Nephron progenitor cell (in vitro differentiated cells): ENCODE data around the gene HPX.
A peak's percentile ranks its signal among the peaks of the same experiment; 100 is the strongest.

Experiments
- DNase-seq: peaks from one replicate; pipeline ENCODE4 v3.0.0; 2021
- H3K27ac Mint-ChIP-seq: 2 replicates; pipeline ENCODE4 v1.8.0; 2021; ENCODE audit warnings: mild to moderate bottlenecking, moderate library complexity, mixed read lengths
- H3K27me3 Mint-ChIP-seq: 2 replicates; pipeline ENCODE4 v1.8.0; 2021; ENCODE audit warnings: mild to moderate bottlenecking, low read depth, mixed read lengths; ENCODE audit not compliant: poor library complexity
- H3K36me3 Mint-ChIP-seq: 2 replicates; pipeline ENCODE4 v1.8.0; 2021; ENCODE audit warnings: low read depth, mixed read lengths
- H3K4me1 Mint-ChIP-seq: 2 replicates; pipeline ENCODE4 v1.8.0; 2021; ENCODE audit warnings: mixed read lengths
- H3K4me3 Mint-ChIP-seq: 2 replicates; pipeline ENCODE4 v1.8.0; 2021; ENCODE audit warnings: mild to moderate bottlenecking, moderate library complexity, mixed read lengths
- H3K9me3 Mint-ChIP-seq: 2 replicates; pipeline ENCODE4 v1.8.0; 2021; ENCODE audit warnings: mild to moderate bottlenecking, moderate library complexity, mixed read lengths
- TF ChIP-seq, protein P1 (sequence below): fragments of 200-600 bp; sonication (generic); IDR thresholded peaks from 2 replicates; pipeline ENCODE4 v1.5.0; 2021; ENCODE audit warnings: antibody characterized with exemption

The HPX gene, protein sequence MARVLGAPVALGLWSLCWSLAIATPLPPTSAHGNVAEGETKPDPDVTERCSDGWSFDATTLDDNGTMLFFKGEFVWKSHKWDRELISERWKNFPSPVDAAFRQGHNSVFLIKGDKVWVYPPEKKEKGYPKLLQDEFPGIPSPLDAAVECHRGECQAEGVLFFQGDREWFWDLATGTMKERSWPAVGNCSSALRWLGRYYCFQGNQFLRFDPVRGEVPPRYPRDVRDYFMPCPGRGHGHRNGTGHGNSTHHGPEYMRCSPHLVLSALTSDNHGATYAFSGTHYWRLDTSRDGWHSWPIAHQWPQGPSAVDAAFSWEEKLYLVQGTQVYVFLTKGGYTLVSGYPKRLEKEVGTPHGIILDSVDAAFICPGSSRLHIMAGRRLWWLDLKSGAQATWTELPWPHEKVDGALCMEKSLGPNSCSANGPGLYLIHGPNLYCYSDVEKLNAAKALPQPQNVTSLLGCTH

DNA sequence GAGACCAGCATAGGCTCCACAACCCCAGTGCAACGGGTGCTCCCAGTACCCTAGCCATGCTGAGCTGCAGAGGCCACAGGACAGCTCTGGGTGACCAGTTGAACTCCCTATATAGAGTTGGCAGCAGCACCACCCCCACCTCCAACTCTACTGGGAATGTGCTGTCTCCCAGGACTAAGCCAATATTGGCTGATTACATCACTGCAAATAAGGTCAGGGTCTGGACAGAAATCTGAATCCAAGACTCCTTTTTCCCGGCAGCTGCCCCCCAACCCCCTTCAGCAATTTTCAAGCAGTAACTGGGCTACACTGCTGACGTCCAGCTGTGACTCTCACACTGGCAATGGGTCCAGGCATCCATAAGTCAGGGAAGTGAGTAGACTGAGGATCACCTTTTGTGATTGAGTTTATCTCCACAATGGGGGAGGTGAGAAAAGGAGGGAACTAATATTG lies at the start of gene HPX:
Gene HPX, minus strand, starts transcription at position 82 of the 453 bp plus-strand sequence. Its CDS starts 24 bp downstream, at position 58.
- H3K27me3 Mint-ChIP-seq, result peaks cover 5% of the 10 kb centered on the region
- H3K27ac Mint-ChIP-seq, result no peak within 1 kb of the TSS
- no peaks in the 10 kb centered on the region for H3K4me1 Mint-ChIP-seq
- no peak for DNase-seq
- no peak within 1 kb of the TSS for H3K4me3 Mint-ChIP-seq
- TF ChIP-seq, protein P1, sequence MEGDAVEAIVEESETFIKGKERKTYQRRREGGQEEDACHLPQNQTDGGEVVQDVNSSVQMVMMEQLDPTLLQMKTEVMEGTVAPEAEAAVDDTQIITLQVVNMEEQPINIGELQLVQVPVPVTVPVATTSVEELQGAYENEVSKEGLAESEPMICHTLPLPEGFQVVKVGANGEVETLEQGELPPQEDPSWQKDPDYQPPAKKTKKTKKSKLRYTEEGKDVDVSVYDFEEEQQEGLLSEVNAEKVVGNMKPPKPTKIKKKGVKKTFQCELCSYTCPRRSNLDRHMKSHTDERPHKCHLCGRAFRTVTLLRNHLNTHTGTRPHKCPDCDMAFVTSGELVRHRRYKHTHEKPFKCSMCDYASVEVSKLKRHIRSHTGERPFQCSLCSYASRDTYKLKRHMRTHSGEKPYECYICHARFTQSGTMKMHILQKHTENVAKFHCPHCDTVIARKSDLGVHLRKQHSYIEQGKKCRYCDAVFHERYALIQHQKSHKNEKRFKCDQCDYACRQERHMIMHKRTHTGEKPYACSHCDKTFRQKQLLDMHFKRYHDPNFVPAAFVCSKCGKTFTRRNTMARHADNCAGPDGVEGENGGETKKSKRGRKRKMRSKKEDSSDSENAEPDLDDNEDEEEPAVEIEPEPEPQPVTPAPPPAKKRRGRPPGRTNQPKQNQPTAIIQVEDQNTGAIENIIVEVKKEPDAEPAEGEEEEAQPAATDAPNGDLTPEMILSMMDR, result no peak
- H3K9me3 Mint-ChIP-seq, result no peaks in the 10 kb centered on the region
- no peaks in the 10 kb centered on the region for H3K36me3 Mint-ChIP-seq

DNA sequence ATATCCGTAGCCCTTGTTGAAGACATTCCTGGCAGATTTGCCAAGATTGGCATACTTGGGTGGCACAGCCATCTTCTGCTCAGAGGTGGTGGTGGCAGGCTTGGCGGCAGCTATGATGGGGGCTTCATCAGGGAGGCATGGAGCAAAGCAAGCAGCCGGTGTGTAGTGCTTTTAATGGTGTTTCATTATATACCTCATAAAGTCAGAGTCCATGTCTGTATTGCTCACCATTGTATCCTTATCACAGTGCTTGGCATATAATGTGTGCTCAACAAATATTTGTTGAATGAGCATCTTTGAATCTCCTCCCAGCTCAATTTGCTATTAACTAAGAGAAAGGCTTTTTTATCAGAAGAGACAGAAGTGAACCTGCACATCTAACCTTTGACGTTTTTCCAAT lies 48.5 kb upstream of the HPX start:
- no peaks in the 10 kb centered on the region for H3K27me3 Mint-ChIP-seq
- peaks cover 6% of the 10 kb centered on the region for H3K36me3 Mint-ChIP-seq
- H3K27ac Mint-ChIP-seq, result peak overlapping the region; percentile 11
- TF ChIP-seq, protein P1, result no peak
- H3K4me1 Mint-ChIP-seq, result no peaks in the 10 kb centered on the region
- H3K4me3 Mint-ChIP-seq, result no peak overlapping the region
- no peaks in the 10 kb centered on the region for H3K9me3 Mint-ChIP-seq
- no peak for DNase-seq

DNA sequence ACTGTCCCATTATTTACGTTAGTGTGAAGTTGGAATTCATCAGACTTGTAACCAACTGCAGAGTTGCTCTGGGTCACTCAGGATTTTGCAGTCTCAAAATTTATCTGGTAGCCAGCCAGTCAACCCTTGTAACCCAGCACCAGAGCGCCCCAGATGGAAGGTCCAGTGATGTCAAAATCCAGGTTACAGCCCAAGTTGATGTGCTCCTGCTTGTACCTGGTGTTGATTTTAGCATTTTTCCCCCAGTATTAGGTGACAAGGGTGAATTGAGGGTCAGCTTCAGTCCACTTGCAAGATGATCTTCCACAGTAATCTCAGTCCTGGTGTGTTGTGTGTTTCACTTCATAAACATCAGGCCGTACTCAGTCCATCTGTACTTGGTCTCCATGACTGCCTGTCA lies 48.0 kb upstream of the HPX start:
- no peaks in the 10 kb centered on the region for H3K9me3 Mint-ChIP-seq
- TF ChIP-seq, protein P1, result no peak
- no peaks in the 10 kb centered on the region for H3K27me3 Mint-ChIP-seq
- H3K36me3 Mint-ChIP-seq, result peaks cover 6% of the 10 kb centered on the region
- H3K4me1 Mint-ChIP-seq, result no peaks in the 10 kb centered on the region
- peak overlapping the region; percentile 11 for H3K27ac Mint-ChIP-seq
- no peak overlapping the region for H3K4me3 Mint-ChIP-seq
- DNase-seq, result no peak

DNA sequence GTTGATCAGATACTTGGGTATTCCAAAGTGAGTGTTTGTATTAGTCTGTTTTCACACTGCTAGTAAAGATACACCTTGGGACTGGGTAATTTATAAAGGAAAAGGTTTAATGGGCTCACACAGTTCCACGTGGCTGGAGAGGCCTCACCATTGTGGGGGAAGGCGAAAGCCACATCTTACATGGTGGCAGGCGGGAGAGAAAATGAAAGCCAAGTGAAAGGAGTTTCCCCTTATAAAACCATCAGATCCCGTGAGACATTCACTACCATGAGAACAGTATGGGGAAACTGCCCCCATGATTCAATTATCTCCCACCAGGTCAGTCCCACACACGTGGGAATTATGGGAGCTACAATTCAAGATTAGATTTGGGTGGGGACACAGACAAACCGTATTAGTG lies 47.6 kb upstream of the HPX start:
- Mint-ChIP-seq H3K9me3 (no peaks in the 10 kb centered on the region), H3K4me1 (peaks cover 3% of the 10 kb centered on the region), H3K36me3 (peaks cover 9% of the 10 kb centered on the region), H3K27ac (no peak overlapping the region), H3K27me3 (no peaks in the 10 kb centered on the region), H3K4me3 (no peak overlapping the region)
- DNase-seq, result no peak
- TF ChIP-seq, protein P1, result no peak

DNA sequence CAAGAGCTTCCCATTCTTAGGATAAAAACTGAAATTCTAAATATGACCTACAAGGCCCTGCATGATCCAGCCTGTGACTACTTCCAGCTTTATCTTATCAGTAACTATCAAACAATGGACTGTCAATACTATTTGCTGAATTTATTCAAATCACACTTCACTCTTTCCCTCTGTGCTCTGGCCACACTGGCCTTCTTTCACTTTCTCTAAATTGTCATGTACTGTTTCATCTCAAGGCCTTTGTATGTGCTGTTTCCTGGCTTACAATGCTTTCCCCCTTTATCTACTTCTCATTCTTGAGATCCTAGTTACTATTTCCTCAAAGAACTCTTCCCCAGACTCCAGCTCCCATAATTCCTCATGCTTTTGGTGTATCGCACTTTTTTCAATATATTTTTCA lies 46.2 kb upstream of the HPX start:
- Mint-ChIP-seq H3K36me3 (peaks cover 19% of the 10 kb centered on the region), H3K4me1 (peaks cover 15% of the 10 kb centered on the region), H3K27ac (no peak overlapping the region), H3K4me3 (no peak overlapping the region), H3K27me3 (no peaks in the 10 kb centered on the region), H3K9me3 (no peaks in the 10 kb centered on the region)
- no peak for DNase-seq
- TF ChIP-seq, protein P1, result no peak

DNA sequence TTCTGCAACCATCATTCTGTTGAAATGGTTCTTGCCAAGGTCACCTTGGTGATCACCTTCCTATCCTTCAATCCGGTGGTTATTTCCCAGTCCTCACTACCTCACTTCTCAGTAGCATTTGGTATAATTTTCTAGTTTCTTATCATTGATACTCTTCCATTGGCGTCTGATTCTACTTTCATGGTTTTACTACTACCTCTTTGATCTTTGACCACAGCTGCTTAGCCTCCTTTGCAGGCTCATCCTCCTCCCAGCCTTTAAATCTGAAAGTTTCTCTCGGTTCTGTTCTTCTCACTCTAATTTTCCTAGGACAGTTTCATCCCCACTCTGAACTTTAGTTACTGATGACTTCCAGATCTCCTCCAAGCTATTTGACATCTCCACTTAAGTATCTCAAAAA lies 45.5 kb upstream of the HPX start:
- Mint-ChIP-seq H3K4me3 (no peak overlapping the region), H3K4me1 (peaks cover 17% of the 10 kb centered on the region), H3K27me3 (no peaks in the 10 kb centered on the region), H3K9me3 (no peaks in the 10 kb centered on the region), H3K27ac (no peak overlapping the region), H3K36me3 (peaks cover 19% of the 10 kb centered on the region)
- no peak for DNase-seq
- TF ChIP-seq, protein P1, result no peak
